Hepatocyte (in vitro differentiated cells): Measurements from ENCODE around the gene CAPN15. TPM values are rescaled to one million over a fixed set of nuclear protein-coding genes. Genes with fewer than 3 reads are reported as not detected.

Source experiments
- DNase-seq: peaks from one replicate; pipeline ENCODE4 v3.0.0-alpha.2; 2016; ENCODE audit warnings: low spot score
- H2AFZ ChIP-seq: fragments of 200-600 bp; sonication (generic); 2 replicates; pipeline ENCODE4 v1.6.0; 2016; ENCODE audit warnings: antibody characterized with exemption, mild to moderate bottlenecking
- H3K27ac ChIP-seq: fragments of 200-600 bp; sonication (generic); 2 replicates; pipeline ENCODE4 v1.5.1; 2016; ENCODE audit warnings: mild to moderate bottlenecking
- H3K27me3 ChIP-seq: fragments of 200-600 bp; sonication (generic); 2 replicates; pipeline ENCODE4 v1.6.1; 2016
- H3K36me3 ChIP-seq: fragments of 200-600 bp; sonication (generic); replicated peaks from 2 replicates; pipeline ENCODE4 v1.5.1; 2016; ENCODE audit warnings: low read depth; ENCODE audit not compliant: insufficient read depth
- H3K4me1 ChIP-seq: fragments of 200-600 bp; sonication (generic); 2 replicates; pipeline ENCODE4 v1.5.1; 2016; ENCODE audit warnings: mild to moderate bottlenecking, moderate library complexity; ENCODE audit not compliant: insufficient read depth
- H3K4me2 ChIP-seq: fragments of 200-600 bp; sonication (generic); 2 replicates; pipeline ENCODE4 v1.6.0; 2016
- H3K4me3 ChIP-seq: fragments of 200-600 bp; sonication (generic); 2 replicates; pipeline ENCODE4 v1.5.1; 2016; ENCODE audit warnings: mild to moderate bottlenecking
- H3K79me2 ChIP-seq: fragments of 200-600 bp; sonication (generic); 2 replicates; pipeline ENCODE4 v1.6.0; 2017; ENCODE audit warnings: mild to moderate bottlenecking
- H3K9me2 ChIP-seq: fragments of 200-600 bp; sonication (generic); replicated peaks from 2 replicates; pipeline ENCODE4 v1.6.0; 2017; ENCODE audit warnings: mild to moderate bottlenecking; ENCODE audit not compliant: insufficient read depth
- H3K9me3 ChIP-seq: fragments of 200-600 bp; sonication (generic); 2 replicates; pipeline ENCODE4 v1.5.1; 2016; ENCODE audit warnings: low read depth, mild to moderate bottlenecking
- H4K20me1 ChIP-seq: fragments of 200-600 bp; sonication (generic); 2 replicates; pipeline ENCODE4 v1.6.0; 2016; ENCODE audit warnings: mild to moderate bottlenecking; ENCODE audit not compliant: insufficient read depth, poor library complexity, severe bottlenecking
- EZH2 ChIP-seq: fragments of 200-600 bp; sonication (generic); IDR thresholded peaks from 2 replicates; pipeline ENCODE4 v1.6.1; 2016; ENCODE audit warnings: antibody characterized with exemption, mild to moderate bottlenecking, borderline replicate concordance
- EZH2phosphoT487 ChIP-seq: fragments of 200-600 bp; sonication (generic); IDR thresholded peaks from one replicate; pipeline ENCODE4 v1.6.1; 2018; ENCODE audit warnings: antibody characterized with exemption, mild to moderate bottlenecking, low read depth, moderate library complexity; ENCODE audit not compliant: unreplicated experiment, severe bottlenecking
- WGBS: methylation state at CpG from one replicate; pipeline ENCODE4 v1.1.6; 2016; ENCODE audit warnings: low lambda C conversion rate; ENCODE audit errors: missing lambda C conversion rate; 5-methylcytosine and 5-hydroxymethylcytosine counted together
- polyA plus RNA-seq: library from polyadenylated mRNA; unstranded; fragments of >200 nt; fragmentation: Nextera tagmentation; extraction: Ambion mirVana; gene quantifications from 2 replicates; pipeline ENCODE4 v1.2.1, GENCODE V29; 2016
- total RNA-seq: library from RNA; depleted of rRNA; stranded (reverse); fragments of >200 nt; gene quantifications from 2 replicates; pipeline ENCODE4 v1.2.3, GENCODE V29; 2014
- TF ChIP-seq, protein P1 (sequence below): fragments of 200-600 bp; sonication (generic); IDR thresholded peaks from 2 replicates; pipeline ENCODE4 v1.5.1; 2016; ENCODE audit warnings: antibody characterized with exemption, mild to moderate bottlenecking; ENCODE audit not compliant: poor library complexity

The CAPN15 gene
- total and polyA plus RNA-seq, 2 experiments from 2014 or later, result 41.7 to 42.7 TPM

DNA sequence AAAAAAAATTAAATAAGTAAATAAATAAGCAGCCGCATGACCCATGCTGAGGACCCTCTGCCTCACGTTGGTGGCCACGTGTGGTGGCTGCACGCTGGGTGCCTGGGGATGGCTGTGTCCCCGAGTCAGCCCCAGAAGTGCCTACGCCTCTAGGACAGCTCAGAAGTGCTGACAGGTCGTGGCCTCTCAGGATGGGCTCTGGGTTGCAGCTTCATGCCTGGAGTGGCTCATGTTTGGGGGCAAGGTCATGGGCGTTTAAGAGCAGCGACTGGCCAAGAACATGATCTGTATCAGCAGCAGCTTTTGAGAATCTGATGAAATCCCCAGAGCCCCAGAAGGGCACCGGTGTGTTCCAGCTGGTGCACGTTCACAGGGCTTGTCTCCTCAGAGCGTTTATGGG lies 26.8 kb upstream of the CAPN15 start:
- Histone ChIP-seq H3K4me2 (no peak overlapping the region), H4K20me1 (no peaks in the 10 kb centered on the region), H3K9me2 (no peaks in the 10 kb centered on the region), H3K36me3 (no peaks in the 10 kb centered on the region), H3K27me3 (no peaks in the 10 kb centered on the region), H3K79me2 (peaks cover 6% of the 10 kb centered on the region), H3K4me3 (no peak overlapping the region), H2AFZ (no peak overlapping the region), H3K4me1 (peaks cover 11% of the 10 kb centered on the region), H3K9me3 (no peaks in the 10 kb centered on the region), H3K27ac (peak overlapping the region; percentile 96)
- WGBS, result 70% methylated on average over 12 of the region's 12 CpGs
- no peak for TF ChIP-seq EZH2phosphoT487
- TF ChIP-seq, protein P1, sequence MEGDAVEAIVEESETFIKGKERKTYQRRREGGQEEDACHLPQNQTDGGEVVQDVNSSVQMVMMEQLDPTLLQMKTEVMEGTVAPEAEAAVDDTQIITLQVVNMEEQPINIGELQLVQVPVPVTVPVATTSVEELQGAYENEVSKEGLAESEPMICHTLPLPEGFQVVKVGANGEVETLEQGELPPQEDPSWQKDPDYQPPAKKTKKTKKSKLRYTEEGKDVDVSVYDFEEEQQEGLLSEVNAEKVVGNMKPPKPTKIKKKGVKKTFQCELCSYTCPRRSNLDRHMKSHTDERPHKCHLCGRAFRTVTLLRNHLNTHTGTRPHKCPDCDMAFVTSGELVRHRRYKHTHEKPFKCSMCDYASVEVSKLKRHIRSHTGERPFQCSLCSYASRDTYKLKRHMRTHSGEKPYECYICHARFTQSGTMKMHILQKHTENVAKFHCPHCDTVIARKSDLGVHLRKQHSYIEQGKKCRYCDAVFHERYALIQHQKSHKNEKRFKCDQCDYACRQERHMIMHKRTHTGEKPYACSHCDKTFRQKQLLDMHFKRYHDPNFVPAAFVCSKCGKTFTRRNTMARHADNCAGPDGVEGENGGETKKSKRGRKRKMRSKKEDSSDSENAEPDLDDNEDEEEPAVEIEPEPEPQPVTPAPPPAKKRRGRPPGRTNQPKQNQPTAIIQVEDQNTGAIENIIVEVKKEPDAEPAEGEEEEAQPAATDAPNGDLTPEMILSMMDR, result no peak
- TF ChIP-seq EZH2, result no peak
- no peak for DNase-seq

DNA sequence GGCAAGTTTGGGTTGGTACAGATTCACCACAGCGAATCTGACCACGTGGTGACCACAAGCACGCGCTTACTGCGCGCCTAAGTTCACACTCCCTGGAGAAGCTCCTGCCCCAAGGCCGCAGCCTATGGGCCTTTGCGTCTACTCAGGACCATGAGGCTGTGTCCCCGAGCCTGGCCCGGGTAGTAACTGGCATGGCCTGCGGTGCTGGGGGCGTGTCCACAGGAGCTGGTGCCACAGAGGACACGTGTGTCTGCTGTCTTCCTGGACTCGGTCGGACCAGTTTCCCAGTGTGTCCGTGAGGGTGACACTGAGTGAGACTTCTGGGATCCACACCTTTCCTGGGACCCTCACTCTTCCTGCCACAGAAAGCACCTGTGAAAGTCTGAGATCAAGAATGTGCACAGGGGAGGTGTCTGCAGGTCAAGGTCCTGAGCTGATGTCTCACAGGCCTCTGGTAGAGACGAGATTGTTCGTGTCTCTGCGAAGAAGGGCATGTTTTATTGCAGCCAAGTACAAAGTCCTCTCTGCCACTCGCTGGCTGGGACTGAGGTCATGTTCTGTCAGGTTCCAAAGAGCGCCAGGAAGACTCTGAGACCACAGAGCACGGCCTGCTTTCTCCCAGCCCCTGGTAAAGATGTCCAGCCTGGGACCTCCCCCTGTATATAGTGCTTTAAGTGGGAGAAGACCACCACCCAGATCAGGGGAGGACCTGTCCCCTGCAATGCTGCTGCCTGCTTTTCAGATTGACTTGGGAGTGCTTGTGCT lies 25.2 kb upstream of the CAPN15 start:
- TF ChIP-seq, protein P1, result no peak
- TF ChIP-seq EZH2phosphoT487 (no peak), EZH2 (no peak)
- Histone ChIP-seq H4K20me1 (no peaks in the 10 kb centered on the region), H2AFZ (no peak overlapping the region), H3K4me3 (no peak overlapping the region), H3K9me2 (no peaks in the 10 kb centered on the region), H3K9me3 (no peaks in the 10 kb centered on the region), H3K27me3 (no peaks in the 10 kb centered on the region), H3K27ac (peak overlapping the region; percentile 96), H3K4me1 (peaks cover 11% of the 10 kb centered on the region), H3K79me2 (peaks cover 6% of the 10 kb centered on the region), H3K4me2 (peak overlapping the region; percentile 71), H3K36me3 (no peaks in the 10 kb centered on the region)
- 69% methylated on average over 22 of the region's 22 CpGs for WGBS
- peak; percentile 81 for DNase-seq

GRCh38 chr16:503150-504071 lies 24.1 kb upstream of the CAPN15 start:
- H3K4me2 ChIP-seq, result peak overlapping the region; percentile 71
- peak overlapping the region; percentile 96 for H3K27ac ChIP-seq
- no peaks in the 10 kb centered on the region for H3K36me3 ChIP-seq
- no peak for DNase-seq
- H3K27me3 ChIP-seq, result no peaks in the 10 kb centered on the region
- H3K4me1 ChIP-seq, result peaks cover 11% of the 10 kb centered on the region
- H2AFZ ChIP-seq, result no peak overlapping the region
- no peaks in the 10 kb centered on the region for H3K9me3 ChIP-seq
- TF ChIP-seq, protein P1, result no peak
- TF ChIP-seq EZH2, result no peak
- TF ChIP-seq EZH2phosphoT487, result no peak
- no peaks in the 10 kb centered on the region for H3K9me2 ChIP-seq
- H3K4me3 ChIP-seq, result no peak overlapping the region
- H4K20me1 ChIP-seq, result no peaks in the 10 kb centered on the region
- H3K79me2 ChIP-seq, result peaks cover 6% of the 10 kb centered on the region
- WGBS, result 91% methylated on average over 23 of the region's 23 CpGs
